ENCODE results near the gene ZDHHC24.

GRCh38 chr11:66564538-66564937, 18.7 kb upstream of the ZDHHC24 start:
- TF ChIP-seq CTCF (IDR thresholded peaks at IDR 0.05) (no peak), POLR2A (IDR thresholded peaks at IDR 0.05) (no peak)

Measured in esophagus squamous epithelium (tissue), 4 donors.